Smooth muscle cell (in vitro differentiated cells): ENCODE data around the gene SLC6A6. TPM values are rescaled to one million over a fixed set of nuclear protein-coding genes. Genes with fewer than 3 reads are reported as not detected.

ENCODE experiments used
- DNase-seq: peaks from one replicate; lab custom pipeline; 2025; ENCODE audit not compliant: unreplicated experiment; lab: John Stamatoyannopoulos, UW
- H2AFZ ChIP-seq: fragments of 200-600 bp; sonication (generic); 2 replicates; pipeline ENCODE4 v1.6.0; 2016; ENCODE audit warnings: antibody characterized with exemption, low read depth, mild to moderate bottlenecking
- H3F3A ChIP-seq: fragments of 200-600 bp; sonication (generic); 2 replicates; pipeline ENCODE4 v1.6.0; 2017; ENCODE audit warnings: antibody characterized with exemption, low read depth
- H3K27ac ChIP-seq: fragments of 200-600 bp; sonication (generic); 2 replicates; pipeline ENCODE4 v1.5.1; 2016; ENCODE audit warnings: low read depth, mild to moderate bottlenecking
- H3K27me3 ChIP-seq: fragments of 200-600 bp; sonication (generic); 2 replicates; pipeline ENCODE4 v1.6.1; 2016; ENCODE audit warnings: low read depth, mild to moderate bottlenecking
- H3K36me3 ChIP-seq: fragments of 200-600 bp; sonication (generic); 2 replicates; pipeline ENCODE4 v1.5.1; 2016; ENCODE audit warnings: low read depth
- H3K4me1 ChIP-seq: fragments of 200-600 bp; sonication (generic); 2 replicates; pipeline ENCODE4 v1.5.1; 2016; ENCODE audit warnings: low read depth
- H3K4me2 ChIP-seq: fragments of 200-600 bp; sonication (generic); 2 replicates; pipeline ENCODE4 v1.6.0; 2016; ENCODE audit warnings: mild to moderate bottlenecking
- H3K4me3 ChIP-seq: fragments of 200-600 bp; sonication (generic); 2 replicates; pipeline ENCODE4 v1.5.1; 2016; ENCODE audit warnings: mild to moderate bottlenecking
- H3K79me2 ChIP-seq: fragments of 200-600 bp; sonication (generic); 2 replicates; pipeline ENCODE4 v1.6.0; 2016; ENCODE audit warnings: low read depth, mild to moderate bottlenecking
- H3K9ac ChIP-seq: fragments of 200-600 bp; sonication (generic); 2 replicates; pipeline ENCODE4 v1.6.0; 2016; ENCODE audit warnings: low read depth
- H3K9me3 ChIP-seq: fragments of 200-600 bp; sonication (generic); replicated peaks from 2 replicates; pipeline ENCODE4 v1.5.1; 2016; ENCODE audit warnings: low read depth
- H4K20me1 ChIP-seq: fragments of 200-600 bp; sonication (generic); 2 replicates; pipeline ENCODE4 v1.6.0; 2016; ENCODE audit warnings: low read depth
- CTCF ChIP-seq: fragments of 200-600 bp; sonication (generic); IDR thresholded peaks from 2 replicates; pipeline ENCODE4 v1.5.1; 2017; ENCODE audit warnings: borderline replicate concordance, mild to moderate bottlenecking, antibody characterized with exemption; ENCODE audit not compliant: insufficient read depth, poor library complexity, severe bottlenecking
- WGBS: methylation state at CpG from one replicate; pipeline ENCODE4 v1.1.7; 2016; ENCODE audit warnings: low lambda C conversion rate; 5-methylcytosine and 5-hydroxymethylcytosine counted together
- polyA plus RNA-seq: library from polyadenylated mRNA; unstranded; fragments of >200 nt; fragmentation: Nextera tagmentation; extraction: Ambion mirVana; gene quantifications from 2 replicates; pipeline ENCODE4 v1.2.1, GENCODE V29; 2016
- total RNA-seq: library from RNA; depleted of rRNA; stranded (reverse); fragments of >200 nt; gene quantifications from 2 replicates; pipeline ENCODE4 v1.2.3, GENCODE V29; 2014

SLC6A6 gene
- total and polyA plus RNA-seq, 2 experiments from 2014 or later = 9.4 to 11.7 TPM

GRCh38 chr3:14451844-14452739 is 49.7 kb downstream of the SLC6A6 start:
- Histone ChIP-seq H3K9me3 (no peaks in the 10 kb centered on the region), H3F3A (peaks cover 10% of the 10 kb centered on the region), H3K27ac (peak overlapping the region; percentile 95), H3K9ac (peak overlapping the region; percentile 83), H3K4me3 (no peak overlapping the region), H3K36me3 (peaks cover 8% of the 10 kb centered on the region), H3K4me1 (no peaks in the 10 kb centered on the region), H2AFZ (no peak overlapping the region), H4K20me1 (no peaks in the 10 kb centered on the region), H3K4me2 (peak overlapping the region; percentile 49), H3K27me3 (no peaks in the 10 kb centered on the region), H3K79me2 (no peaks in the 10 kb centered on the region)
- TF ChIP-seq CTCF = no peak
- DNase-seq = peak; percentile 57
- 56% methylated on average over 17 of the region's 17 CpGs for WGBS

DNA sequence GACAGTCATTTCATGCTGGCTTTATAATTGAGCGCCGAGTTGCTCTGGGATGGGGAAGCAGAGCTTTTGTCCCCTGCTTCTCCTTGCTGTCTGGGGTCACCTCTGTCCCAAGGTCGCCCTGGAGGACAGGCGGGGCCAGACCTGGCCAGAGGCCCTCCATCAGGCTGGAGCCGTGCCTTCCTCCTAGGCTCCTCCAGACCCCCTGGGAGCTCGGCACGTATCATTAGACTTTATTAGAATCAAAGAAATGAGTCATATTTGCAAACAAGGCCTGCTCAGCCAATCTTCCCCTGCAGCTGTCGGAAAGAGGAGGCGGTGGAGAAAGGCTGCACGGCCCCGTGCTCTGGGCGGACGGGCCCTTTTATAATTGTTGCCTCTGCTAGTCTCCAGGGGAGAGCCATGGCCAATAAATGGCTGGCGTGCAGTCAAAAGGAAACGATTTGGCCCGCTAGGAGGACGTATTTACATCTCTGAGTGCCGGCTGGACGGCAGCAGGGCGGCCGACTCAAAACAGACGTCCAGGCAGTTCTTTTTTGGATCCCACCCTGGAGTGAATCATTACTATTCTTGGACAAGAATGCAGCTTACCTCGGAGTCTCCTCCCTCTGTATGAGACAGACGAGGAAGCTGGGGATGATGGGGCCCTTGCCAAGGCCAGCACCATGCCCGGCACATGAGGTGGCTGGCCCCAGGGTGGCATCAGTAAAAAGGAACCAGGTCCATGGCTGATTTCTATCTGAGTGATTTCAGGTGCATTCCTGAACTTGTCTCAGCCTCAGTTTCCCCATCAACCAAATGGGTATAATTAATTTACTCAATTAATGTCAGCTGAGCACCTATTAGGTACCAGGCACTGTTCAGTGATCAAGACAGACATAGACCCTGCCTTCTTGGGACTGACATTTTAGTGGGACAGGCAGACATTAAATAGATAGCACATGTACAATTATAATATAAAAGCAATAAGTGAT is 50.6 kb downstream of the SLC6A6 start:
- peak overlapping the region; percentile 95 for H3K27ac ChIP-seq
- no peaks in the 10 kb centered on the region for H4K20me1 ChIP-seq
- no peaks in the 10 kb centered on the region for H3K27me3 ChIP-seq
- peaks cover 10% of the 10 kb centered on the region for H3F3A ChIP-seq
- H3K79me2 ChIP-seq = no peaks in the 10 kb centered on the region
- peak overlapping the region; percentile 49 for H3K4me2 ChIP-seq
- H3K4me3 ChIP-seq = no peak overlapping the region
- no peak for TF ChIP-seq CTCF
- no peaks in the 10 kb centered on the region for H3K4me1 ChIP-seq
- DNase-seq = peak; percentile 67
- WGBS = 24% methylated on average over 25 of the region's 25 CpGs
- no peak overlapping the region for H2AFZ ChIP-seq
- H3K36me3 ChIP-seq = peaks cover 2% of the 10 kb centered on the region
- no peaks in the 10 kb centered on the region for H3K9me3 ChIP-seq
- peak overlapping the region; percentile 83 for H3K9ac ChIP-seq

DNA sequence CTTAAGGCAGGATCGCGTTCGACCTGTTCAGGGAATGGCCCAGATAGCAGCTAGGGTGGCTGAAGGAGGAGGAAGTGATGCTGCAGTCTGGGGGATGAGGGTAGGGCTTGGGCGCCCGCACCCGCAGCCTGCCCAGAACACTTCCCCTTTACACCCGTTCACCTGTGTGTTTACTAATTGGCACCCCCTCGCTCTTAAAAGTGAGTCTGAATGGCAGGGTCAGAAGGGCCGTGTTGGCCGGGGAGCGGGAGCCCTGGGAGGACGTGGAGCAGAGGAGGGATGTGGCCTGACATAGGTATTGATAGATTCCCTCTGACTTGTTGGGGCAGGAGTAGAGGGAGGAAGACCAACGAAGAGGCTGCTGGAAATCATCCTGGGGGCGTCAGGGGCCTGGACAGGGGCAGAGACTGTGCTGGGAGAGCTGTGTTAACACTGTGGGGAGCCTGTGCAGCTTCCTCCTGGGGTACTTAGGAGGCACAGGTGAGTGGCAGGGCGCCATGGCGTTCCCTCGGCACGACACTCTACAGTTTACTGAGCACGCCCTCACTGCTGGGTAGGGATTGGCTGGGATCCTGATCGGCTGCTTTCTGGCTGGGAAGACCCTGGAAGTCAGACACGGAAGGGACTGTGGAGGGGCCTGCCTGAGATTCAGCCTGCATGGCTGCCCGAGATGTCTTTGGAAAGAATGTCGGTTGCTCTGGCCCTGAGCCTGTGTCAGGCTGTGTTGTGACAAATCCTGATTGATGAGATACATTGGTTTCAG is 51.7 kb downstream of the SLC6A6 start:
- Histone ChIP-seq H3K9ac (no peak overlapping the region), H3K27ac (peak overlapping the region; percentile 95), H3K4me3 (no peak overlapping the region), H3K9me3 (no peaks in the 10 kb centered on the region), H2AFZ (no peak overlapping the region), H3K27me3 (no peaks in the 10 kb centered on the region), H3K36me3 (no peaks in the 10 kb centered on the region), H4K20me1 (no peaks in the 10 kb centered on the region), H3K4me1 (no peaks in the 10 kb centered on the region), H3F3A (peaks cover 10% of the 10 kb centered on the region), H3K4me2 (no peak overlapping the region), H3K79me2 (no peaks in the 10 kb centered on the region)
- no peak for DNase-seq
- 90% methylated on average over 22 of the region's 23 CpGs for WGBS
- no peak for TF ChIP-seq CTCF
